ENCODE measurements around the gene GABPB2. TPM values are rescaled to one million over a fixed set of nuclear protein-coding genes. Genes with fewer than 3 reads are reported as not detected.

Gene GABPB2
- total RNA-seq, 1 experiment from 2014 or later: 6.4 TPM

- H3K79me2 ChIP-seq (ENCODE audit: low read length): no peaks in the 10 kb centered on the region
- POLR2A ChIA-PET (ENCODE audit: unreplicated experiment): no interaction called here
- BruUV-seq (replicated peaks): no TSS peak
- no peak overlapping the region for H3K9ac ChIP-seq (ENCODE audit: low read length)
- no peaks in the 10 kb centered on the region for H3K4me1 ChIP-seq (ENCODE audit: insufficient read depth, low read length)
- no peaks in the 10 kb centered on the region for H3F3A ChIP-seq (ENCODE audit: low read length, unreplicated experiment)
- DNase-seq: no peak
- intact Hi-C loops (cut with micrococcal nuclease): no loop called here
- ATAC-seq: no peak
- no peak for TF ChIP-seq EZH2 (IDR thresholded peaks at IDR 0.05; ENCODE audit: low read length, unreplicated experiment)
- TF ChIP-seq CTCF (conservative IDR thresholded peaks at IDR 0.05; ENCODE audit: low read depth, low read length): no peak
- no peak for TF ChIP-seq EZH2phosphoT487 (IDR thresholded peaks at IDR 0.05; ENCODE audit: borderline replicate concordance, low read length)
- CTCF ChIA-PET: interaction anchor here (0.7 kb wide), 1 partner anchor 25 kb away, joined by 10 read pairs; no protein-coding TSS in a partner anchor
- H3K36me3 ChIP-seq (ENCODE audit: low read depth, low read length): no peaks in the 10 kb centered on the region
- H3K4me3 ChIP-seq (ENCODE audit: low read length): no peak overlapping the region
- H3K9me3 ChIP-seq (ENCODE audit: low read length): no peaks in the 10 kb centered on the region
- no peak overlapping the region for H3K4me2 ChIP-seq (ENCODE audit: low read length)
- no peaks in the 10 kb centered on the region for H4K20me1 ChIP-seq (ENCODE audit: low read length)
- H3K27me3 ChIP-seq (ENCODE audit: low read length): no peaks in the 10 kb centered on the region
- no peak overlapping the region for H2AFZ ChIP-seq (ENCODE audit: low read length)
- H3K27ac ChIP-seq (ENCODE audit: low read length): no peak overlapping the region
- H3K9me2 ChIP-seq (replicated peaks; ENCODE audit: low read length): no peaks in the 10 kb centered on the region
Observed at GRCh38 chr1:151128800-151129199, 58.2 kb downstream of the GABPB2 start.

GRCh38 chr1:151130987-151131586 is 60.5 kb downstream of the GABPB2 start:
- H3K4me1 ChIP-seq (ENCODE audit: insufficient read depth, low read length): no peaks in the 10 kb centered on the region
- no peaks in the 10 kb centered on the region for H3K9me3 ChIP-seq (ENCODE audit: low read length)
- H4K20me1 ChIP-seq (ENCODE audit: low read length): no peaks in the 10 kb centered on the region
- H3K79me2 ChIP-seq (ENCODE audit: low read length): no peaks in the 10 kb centered on the region
- no peak overlapping the region for H3K4me2 ChIP-seq (ENCODE audit: low read length)
- CTCF ChIA-PET: no interaction called here
- no peak overlapping the region for H3K27ac ChIP-seq (ENCODE audit: low read length)
- H3K4me3 ChIP-seq (ENCODE audit: low read length): no peak overlapping the region
- DNase-seq: no peak
- H3F3A ChIP-seq (ENCODE audit: low read length, unreplicated experiment): no peaks in the 10 kb centered on the region
- POLR2A ChIA-PET (ENCODE audit: unreplicated experiment): no interaction called here
- H2AFZ ChIP-seq (ENCODE audit: low read length): no peak overlapping the region
- TF ChIP-seq CTCF (conservative IDR thresholded peaks at IDR 0.05; ENCODE audit: low read depth, low read length) (no peak), EZH2 (IDR thresholded peaks at IDR 0.05; ENCODE audit: low read length, unreplicated experiment) (no peak), EZH2phosphoT487 (IDR thresholded peaks at IDR 0.05; ENCODE audit: borderline replicate concordance, low read length) (no peak)
- BruUV-seq (replicated peaks): no TSS peak
- ATAC-seq: no peak
- H3K27me3 ChIP-seq (ENCODE audit: low read length): no peaks in the 10 kb centered on the region
- no peak overlapping the region for H3K9ac ChIP-seq (ENCODE audit: low read length)
- intact Hi-C loops (cut with micrococcal nuclease): no loop called here
- no peaks in the 10 kb centered on the region for H3K36me3 ChIP-seq (ENCODE audit: low read depth, low read length)
- no peaks in the 10 kb centered on the region for H3K9me2 ChIP-seq (replicated peaks; ENCODE audit: low read length)

- no peaks in the 10 kb centered on the region for H3K36me3 ChIP-seq (ENCODE audit: low read depth, low read length)
- ATAC-seq: no peak
- H3K79me2 ChIP-seq (ENCODE audit: low read length): no peaks in the 10 kb centered on the region
- no peak overlapping the region for H2AFZ ChIP-seq (ENCODE audit: low read length)
- no peak overlapping the region for H3K4me2 ChIP-seq (ENCODE audit: low read length)
- no peak overlapping the region for H3K27ac ChIP-seq (ENCODE audit: low read length)
- CTCF ChIA-PET: no interaction called here
- H3K4me1 ChIP-seq (ENCODE audit: insufficient read depth, low read length): no peaks in the 10 kb centered on the region
- no peaks in the 10 kb centered on the region for H3K27me3 ChIP-seq (ENCODE audit: low read length)
- no peaks in the 10 kb centered on the region for H4K20me1 ChIP-seq (ENCODE audit: low read length)
- H3F3A ChIP-seq (ENCODE audit: low read length, unreplicated experiment): no peaks in the 10 kb centered on the region
- no TSS peak for BruUV-seq (replicated peaks)
- H3K9me2 ChIP-seq (replicated peaks; ENCODE audit: low read length): no peaks in the 10 kb centered on the region
- POLR2A ChIA-PET (ENCODE audit: unreplicated experiment): no interaction called here
- H3K4me3 ChIP-seq (ENCODE audit: low read length): no peak overlapping the region
- TF ChIP-seq CTCF (conservative IDR thresholded peaks at IDR 0.05; ENCODE audit: low read depth, low read length) (no peak), EZH2phosphoT487 (IDR thresholded peaks at IDR 0.05; ENCODE audit: borderline replicate concordance, low read length) (no peak), EZH2 (IDR thresholded peaks at IDR 0.05; ENCODE audit: low read length, unreplicated experiment) (no peak)
- no peak overlapping the region for H3K9ac ChIP-seq (ENCODE audit: low read length)
- no peaks in the 10 kb centered on the region for H3K9me3 ChIP-seq (ENCODE audit: low read length)
- intact Hi-C loops (cut with micrococcal nuclease): no loop called here
- no peak for DNase-seq
Observed at GRCh38 chr1:151131701-151132334, 61.3 kb downstream of the GABPB2 start.

All from PC-3 (cell line).